ENCODE measurements around the gene RPL22. TPM values are rescaled to one million over a fixed set of nuclear protein-coding genes. Genes with fewer than 3 reads are reported as not detected.
A peak's percentile ranks its signal among the peaks of the same experiment; 100 is the strongest.

RPL22 gene
- total and polyA plus RNA-seq, 2 of the 13 experiments (the other 11 are each of a cell fraction or from before 2014, with no cell fraction given) = 214 to 545 TPM

GRCh38 chr1:6241107-6241886 is 41.9 kb upstream of the RPL22 start:
- ATAC-seq (no peak), DNase-seq (ENCODE audit: low spot score) (no peak), FAIRE-seq (no peak)
- intact Hi-C loops (cut with micrococcal nuclease; ENCODE audit: unreplicated experiment) (loop anchor here (2.0 to 10.0 kb wide), 2 partner anchors 36 to 136 kb away; no protein-coding TSS in a partner anchor), in situ Hi-C loops (cut with HindIII; ENCODE audit: extremely low pct_ligation_motif_present, low pct_unique_long_range_greater_than_20kb) (loop anchor here (10.0 kb wide), 1 partner anchor 174 kb away; the partner anchor contains the start of gene HES2)
- H3K36me3 ChIP-seq (replicated peaks in 1 of 2; ENCODE audit: control insufficient read depth in 1 of 2, insufficient read depth in 2 of 2, low read length in 2 of 2) = no peaks in the 10 kb centered on the region
- H2AFZ ChIP-seq (ENCODE audit: low read length) = no peak overlapping the region
- H3K27ac ChIP-seq (ENCODE audit: extremely low read length, insufficient read depth, low read length) = no peak overlapping the region
- peaks cover 11 to 37% of the 10 kb centered on the region in 2 experiments; a peak in 4 of 5 replicates for H3K27me3 ChIP-seq (ENCODE audit: control insufficient read depth in 1 of 2, insufficient read depth in 2 of 2, low read length in 2 of 2)
- peaks cover 58% of the 10 kb centered on the region for H3K4me1 ChIP-seq (ENCODE audit: insufficient read depth, low read length)
- H3K79me2 ChIP-seq (ENCODE audit: insufficient read depth, low read length) = no peaks in the 10 kb centered on the region
- POLR2A ChIA-PET = interaction anchor here (1.3 kb wide), 1 partner anchor 35 kb away, joined by 4 read pairs; no protein-coding TSS in a partner anchor
- H4K20me1 ChIP-seq (ENCODE audit: insufficient read depth, low read length) = 0 out of 2 replicates have a peak, but pooled peaks cover 5% of the 10 kb centered on the region
- WGBS (ENCODE audit: low lambda C conversion rate) = 64% methylated on average over 31 of the region's 33 CpGs
- no peak overlapping the region for H3K9ac ChIP-seq (ENCODE audit: insufficient read depth, low read depth, low read length)
- H3K9me3 ChIP-seq (ENCODE audit: low read length) = no peaks in the 10 kb centered on the region
- TF ChIP-seq ZFYVE20 (CRISPR knock-in tag; IDR thresholded peaks at IDR 0.05; ENCODE audit: borderline replicate concordance, low read depth) = no peak
- no peak for TF ChIP-seq KLF6 (CRISPR knock-in tag; IDR thresholded peaks at IDR 0.05)
- TF ChIP-seq SIN3A (IDR thresholded peaks at IDR 0.05; ENCODE audit: borderline replicate concordance, low read depth, low read length) = no peak
- TF ChIP-seq, protein P1, sequence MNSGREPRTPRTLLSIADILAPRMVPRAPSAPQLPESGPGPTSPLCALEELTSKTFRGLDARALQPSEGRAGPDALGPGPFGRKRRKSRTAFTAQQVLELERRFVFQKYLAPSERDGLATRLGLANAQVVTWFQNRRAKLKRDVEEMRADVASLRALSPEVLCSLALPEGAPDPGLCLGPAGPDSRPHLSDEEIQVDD (CRISPR knock-in tag; IDR thresholded peaks at IDR 0.05; ENCODE audit: borderline replicate concordance) = no peak
- TF ChIP-seq BHLHE40 (IDR thresholded peaks at IDR 0.05; ENCODE audit: low read length) = no peak
- TF ChIP-seq PRDM15 (CRISPR knock-in tag; IDR thresholded peaks at IDR 0.05) = no peak
- no peak for TF ChIP-seq POGK (CRISPR knock-in tag; conservative IDR thresholded peaks at IDR 0.05)
- no peak for TF ChIP-seq HNRNPH1 (optimal IDR thresholded peaks at IDR 0.05; ENCODE audit: low read depth, low read length)
- TF ChIP-seq, protein P2, sequence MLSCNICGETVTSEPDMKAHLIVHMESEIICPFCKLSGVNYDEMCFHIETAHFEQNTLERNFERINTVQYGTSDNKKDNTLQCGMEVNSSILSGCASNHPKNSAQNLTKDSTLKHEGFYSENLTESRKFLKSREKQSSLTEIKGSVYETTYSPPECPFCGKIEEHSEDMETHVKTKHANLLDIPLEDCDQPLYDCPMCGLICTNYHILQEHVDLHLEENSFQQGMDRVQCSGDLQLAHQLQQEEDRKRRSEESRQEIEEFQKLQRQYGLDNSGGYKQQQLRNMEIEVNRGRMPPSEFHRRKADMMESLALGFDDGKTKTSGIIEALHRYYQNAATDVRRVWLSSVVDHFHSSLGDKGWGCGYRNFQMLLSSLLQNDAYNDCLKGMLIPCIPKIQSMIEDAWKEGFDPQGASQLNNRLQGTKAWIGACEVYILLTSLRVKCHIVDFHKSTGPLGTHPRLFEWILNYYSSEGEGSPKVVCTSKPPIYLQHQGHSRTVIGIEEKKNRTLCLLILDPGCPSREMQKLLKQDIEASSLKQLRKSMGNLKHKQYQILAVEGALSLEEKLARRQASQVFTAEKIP (CRISPR knock-in tag; IDR thresholded peaks at IDR 0.05; ENCODE audit: borderline replicate concordance) = no peak
- CTCF ChIA-PET (ENCODE audit: low intra/inter-chr PET ratio, low total read pairs) = no interaction called here
- BruUV-seq (replicated peaks) = no TSS peak
- peak overlapping the region; percentile 70 for H3K4me2 ChIP-seq (ENCODE audit: low read depth, low read length)
- peak overlapping the region in 1 of 3 experiments; percentile 16; a peak in 1 of 6 replicates for H3K4me3 ChIP-seq (replicated peaks in 1 of 3; ENCODE audit: insufficient read depth in 1 of 3, low read depth in 2 of 3, low read length in 3 of 3)
